Measurements from ENCODE around the gene REM2. TPM values are rescaled to one million over a fixed set of nuclear protein-coding genes. Genes with fewer than 3 reads are reported as not detected.

Gene REM2
- total RNA-seq (2021) (0.15 TPM in 1 of 2 replicates, not detected in the other), Bru-seq, nascent RNA (percentile 18 among the genes with signal in this experiment), BruChase-seq, experiment 1, labeled RNA remaining after a 2-hour chase (percentile 15 among the genes with signal in this experiment), BruChase-seq, experiment 2, labeled RNA remaining after a 6-hour chase (percentile 16 among the genes with signal in this experiment)
- long read RNA-seq, result 0 reads

DNA sequence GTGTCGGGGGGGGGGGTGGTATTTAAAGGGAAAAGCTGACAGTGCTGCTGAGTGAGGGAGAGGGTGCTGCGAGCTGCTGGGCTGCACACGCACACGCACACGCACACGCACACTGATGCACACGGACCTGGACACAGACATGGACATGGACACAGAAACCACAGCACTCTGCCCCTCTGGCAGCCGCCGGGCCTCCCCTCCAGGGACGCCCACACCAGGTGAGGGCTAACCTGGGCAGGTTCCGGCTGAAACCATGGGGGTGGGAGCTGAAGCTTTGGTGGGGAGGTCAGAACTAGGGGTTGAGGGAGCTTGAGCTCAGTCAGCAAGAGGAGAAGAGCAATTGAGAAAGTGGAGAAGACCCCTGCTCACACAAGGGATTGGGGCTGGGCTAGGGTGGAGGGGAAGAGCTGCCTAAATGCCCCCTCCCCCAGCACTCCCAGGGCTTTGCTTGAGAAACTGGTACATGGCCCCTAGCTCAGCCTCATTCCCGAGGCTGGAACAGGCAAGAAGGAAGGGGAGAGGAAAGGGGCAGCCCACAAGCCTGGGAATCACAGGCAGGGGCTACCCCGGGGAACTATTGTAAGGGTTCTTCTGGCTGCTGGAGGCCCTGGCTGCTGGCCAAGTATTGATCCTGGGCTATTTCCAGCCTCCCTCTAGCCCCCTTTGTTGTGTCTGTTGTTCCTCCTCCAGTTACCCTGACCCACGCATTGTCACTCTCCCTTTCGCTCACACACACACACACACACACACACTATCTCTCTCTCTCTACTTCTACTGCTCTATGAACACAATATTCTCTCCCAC is at the start of gene REM2:
Gene REM2, plus strand, starts transcription at position 50 of the 804 bp plus-strand sequence. Its CDS starts 66 bp downstream, at position 116.
- Histone ChIP-seq H3K36me3 (ENCODE audit: insufficient read depth, low read length, poor library complexity, severe bottlenecking) (no peaks in the 10 kb centered on the region), H3K27me3 (replicated peaks; ENCODE audit: insufficient read depth, low read depth, low read length, poor library complexity) (no peaks in the 10 kb centered on the region), H3K4me3 (ENCODE audit: low read depth, low read length, poor library complexity, severe bottlenecking) (no peak within 1 kb of the TSS), H3K27ac (ENCODE audit: low read depth, low read length, poor library complexity, severe bottlenecking) (no peak within 1 kb of the TSS), H3K4me1 (ENCODE audit: insufficient read depth, low read length, poor library complexity, severe bottlenecking) (no peaks in the 10 kb centered on the region), H3K9me3 (ENCODE audit: low read depth, low read length, poor library complexity, severe bottlenecking) (no peaks in the 10 kb centered on the region)
- no TSS peak for BruUV-seq (replicated peaks)
- DNase-seq (ENCODE audit: low spot score), result no peak
- no peak for TF ChIP-seq EZH2 (IDR thresholded peaks at IDR 0.05; ENCODE audit: borderline replicate concordance, low read depth, low read length, poor library complexity, severe bottlenecking)
- TF ChIP-seq, protein P1, sequence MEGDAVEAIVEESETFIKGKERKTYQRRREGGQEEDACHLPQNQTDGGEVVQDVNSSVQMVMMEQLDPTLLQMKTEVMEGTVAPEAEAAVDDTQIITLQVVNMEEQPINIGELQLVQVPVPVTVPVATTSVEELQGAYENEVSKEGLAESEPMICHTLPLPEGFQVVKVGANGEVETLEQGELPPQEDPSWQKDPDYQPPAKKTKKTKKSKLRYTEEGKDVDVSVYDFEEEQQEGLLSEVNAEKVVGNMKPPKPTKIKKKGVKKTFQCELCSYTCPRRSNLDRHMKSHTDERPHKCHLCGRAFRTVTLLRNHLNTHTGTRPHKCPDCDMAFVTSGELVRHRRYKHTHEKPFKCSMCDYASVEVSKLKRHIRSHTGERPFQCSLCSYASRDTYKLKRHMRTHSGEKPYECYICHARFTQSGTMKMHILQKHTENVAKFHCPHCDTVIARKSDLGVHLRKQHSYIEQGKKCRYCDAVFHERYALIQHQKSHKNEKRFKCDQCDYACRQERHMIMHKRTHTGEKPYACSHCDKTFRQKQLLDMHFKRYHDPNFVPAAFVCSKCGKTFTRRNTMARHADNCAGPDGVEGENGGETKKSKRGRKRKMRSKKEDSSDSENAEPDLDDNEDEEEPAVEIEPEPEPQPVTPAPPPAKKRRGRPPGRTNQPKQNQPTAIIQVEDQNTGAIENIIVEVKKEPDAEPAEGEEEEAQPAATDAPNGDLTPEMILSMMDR (conservative IDR thresholded peaks at IDR 0.05; ENCODE audit: low read depth, low read length), result no peak
- ChIA-PET POLR2A (ENCODE audit: low non-redundant PET) (no interaction called here), CTCF (interaction anchor here (0.9 to 1.3 kb wide), 2 partner anchors 12 to 13 kb away, joined by 3 to 4 read pairs; partner anchors contain the start of gene LRP10)
- intact Hi-C loops (cut with micrococcal nuclease; ENCODE audit: unreplicated experiment), result no loop called here

GRCh38 chr14:22835505-22835904 is 47.5 kb upstream of the REM2 start:
- H3K4me1 ChIP-seq (ENCODE audit: insufficient read depth, low read length, poor library complexity, severe bottlenecking), result peaks cover 29% of the 10 kb centered on the region
- intact Hi-C loops (cut with micrococcal nuclease; ENCODE audit: unreplicated experiment), result no loop called here
- CTCF ChIA-PET, result no interaction called here
- H3K27ac ChIP-seq (ENCODE audit: low read depth, low read length, poor library complexity, severe bottlenecking), result peak overlapping the region; percentile 89
- TF ChIP-seq, protein P1 (conservative IDR thresholded peaks at IDR 0.05; ENCODE audit: low read depth, low read length), result no peak
- no peaks in the 10 kb centered on the region for H3K9me3 ChIP-seq (ENCODE audit: low read depth, low read length, poor library complexity, severe bottlenecking)
- POLR2A ChIA-PET (ENCODE audit: low non-redundant PET), result interaction anchor here (0.6 kb wide), 1 partner anchor 26 kb away, joined by 3 read pairs; no protein-coding TSS in a partner anchor
- no TSS peak for BruUV-seq (replicated peaks)
- H3K4me3 ChIP-seq (ENCODE audit: low read depth, low read length, poor library complexity, severe bottlenecking), result no peak overlapping the region
- DNase-seq (ENCODE audit: low spot score), result no peak
- H3K27me3 ChIP-seq (replicated peaks; ENCODE audit: insufficient read depth, low read depth, low read length, poor library complexity), result no peaks in the 10 kb centered on the region
- peaks cover 25% of the 10 kb centered on the region for H3K36me3 ChIP-seq (ENCODE audit: insufficient read depth, low read length, poor library complexity, severe bottlenecking)

DNA sequence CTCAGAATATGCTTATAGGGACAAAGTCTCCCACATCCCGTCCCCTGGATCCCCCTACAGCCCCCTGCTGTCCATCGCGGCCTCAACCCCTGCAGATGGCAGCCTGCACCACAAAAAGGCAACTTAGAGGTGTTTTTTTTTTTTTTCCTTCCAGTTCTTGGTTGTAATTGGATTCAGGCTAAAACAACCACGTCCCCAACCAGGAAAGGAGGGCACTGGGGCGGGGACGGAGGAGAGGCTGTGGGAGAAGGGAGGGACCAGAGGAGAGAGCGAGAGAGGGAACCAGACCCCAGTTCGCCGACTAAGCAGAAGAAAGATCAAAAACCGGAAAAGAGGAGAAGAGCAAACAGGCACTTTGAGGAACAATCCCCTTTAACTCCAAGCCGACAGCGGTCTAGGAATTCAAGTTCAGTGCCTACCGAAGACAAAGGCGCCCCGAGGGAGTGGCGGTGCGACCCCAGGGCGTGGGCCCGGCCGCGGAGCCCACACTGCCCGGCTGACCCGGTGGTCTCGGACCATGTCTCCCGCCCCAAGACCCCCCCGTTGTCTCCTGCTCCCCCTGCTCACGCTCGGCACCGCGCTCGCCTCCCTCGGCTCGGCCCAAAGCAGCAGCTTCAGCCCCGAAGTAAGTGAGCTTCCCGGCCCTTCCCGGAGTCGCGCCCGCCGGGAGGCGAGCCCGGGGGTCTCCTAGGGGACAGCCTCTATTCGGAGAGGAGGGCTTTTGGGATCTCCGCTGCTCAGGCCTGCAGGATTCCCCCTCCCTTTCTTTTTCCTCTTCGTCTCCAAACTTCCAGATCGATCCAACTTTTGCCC is 46.5 kb upstream of the REM2 start, which contains the start of gene MMP14:
Gene MMP14, plus strand, starts transcription at position 285 of the 813 bp plus-strand sequence. Its CDS starts 233 bp downstream, at position 518.
- peak within 1 kb of the TSS; percentile 79 for H3K4me3 ChIP-seq (ENCODE audit: low read depth, low read length, poor library complexity, severe bottlenecking)
- H3K9me3 ChIP-seq (ENCODE audit: low read depth, low read length, poor library complexity, severe bottlenecking), result no peaks in the 10 kb centered on the region
- H3K4me1 ChIP-seq (ENCODE audit: insufficient read depth, low read length, poor library complexity, severe bottlenecking), result peaks cover 20% of the 10 kb centered on the region
- POLR2A ChIA-PET (ENCODE audit: low non-redundant PET), result interaction anchor here (0.6 kb wide), 1 partner anchor 70 kb away, joined by 3 read pairs; no protein-coding TSS in a partner anchor
- peaks cover 24% of the 10 kb centered on the region for H3K36me3 ChIP-seq (ENCODE audit: insufficient read depth, low read length, poor library complexity, severe bottlenecking)
- DNase-seq (ENCODE audit: low spot score), result peak; percentile 83
- BruUV-seq (replicated peaks), result TSS peak; percentile 65
- CTCF ChIA-PET, result interaction anchor here (0.6 to 1.9 kb wide), 3 partner anchors 14 to 53 kb away, joined by 3 to 8 read pairs (median 5); no protein-coding TSS in a partner anchor
- intact Hi-C loops (cut with micrococcal nuclease; ENCODE audit: unreplicated experiment), result no loop called here
- no peaks in the 10 kb centered on the region for H3K27me3 ChIP-seq (replicated peaks; ENCODE audit: insufficient read depth, low read depth, low read length, poor library complexity)
- H3K27ac ChIP-seq (ENCODE audit: low read depth, low read length, poor library complexity, severe bottlenecking), result peak within 1 kb of the TSS; percentile 89
- TF ChIP-seq, protein P1 (conservative IDR thresholded peaks at IDR 0.05; ENCODE audit: low read depth, low read length), result peak; percentile 38
- no peak for TF ChIP-seq EZH2 (IDR thresholded peaks at IDR 0.05; ENCODE audit: borderline replicate concordance, low read depth, low read length, poor library complexity, severe bottlenecking)
